Astrocyte (in vitro differentiated cells and primary cell): ENCODE results near the gene COL9A3. TPM values are rescaled to one million over a fixed set of nuclear protein-coding genes. Genes with fewer than 3 reads are reported as not detected.
A peak's percentile ranks its signal among the peaks of the same experiment; 100 is the strongest.

ENCODE experiments used
- DNase-seq: peaks from one replicate; pipeline ENCODE4 v3.0.0-alpha.2; 2010; ENCODE audit warnings: low read depth
- FAIRE-seq: peaks from 2 replicates; lab custom pipeline; 2011; peaks lifted over from hg19 to GRCh38; lab: Jason Lieb, UNC
- H2AFZ ChIP-seq: 2 replicates; pipeline ENCODE4 v1.6.0; 2012; ENCODE audit warnings: low read depth, low read length, inconsistent platforms
- H3K27ac ChIP-seq: 2 replicates; pipeline ENCODE4 v1.5.1; 2011; ENCODE audit warnings: low read depth, low read length, inconsistent platforms
- H3K27me3 ChIP-seq: 2 replicates; pipeline ENCODE4 v1.6.0; 2011; ENCODE audit warnings: low read length, inconsistent platforms; ENCODE audit not compliant: insufficient read depth
- H3K36me3 ChIP-seq: 2 replicates; pipeline ENCODE4 v1.5.1; 2011; ENCODE audit warnings: low read length, inconsistent platforms; ENCODE audit not compliant: insufficient read depth
- H3K4me1 ChIP-seq: 2 replicates; pipeline ENCODE4 v1.5.1; 2011; ENCODE audit warnings: low read length, inconsistent platforms; ENCODE audit not compliant: insufficient read depth
- H3K4me2 ChIP-seq: 2 replicates; pipeline ENCODE4 v1.6.0; 2012; ENCODE audit warnings: low read length, inconsistent platforms
- H3K4me3 ChIP-seq: 2 replicates; pipeline ENCODE4 v1.5.1; 2011; ENCODE audit warnings: low read depth, mild to moderate bottlenecking, low read length, inconsistent platforms; ENCODE audit not compliant: insufficient read depth
- H3K79me2 ChIP-seq: 2 replicates; pipeline ENCODE4 v1.6.0; 2012; ENCODE audit warnings: mild to moderate bottlenecking, low read length, inconsistent platforms; ENCODE audit not compliant: insufficient read depth
- H3K9ac ChIP-seq: 2 replicates; pipeline ENCODE4 v1.6.0; 2012; ENCODE audit warnings: mild to moderate bottlenecking, low read length, inconsistent platforms
- H3K9me3 ChIP-seq: 2 replicates; pipeline ENCODE4 v1.5.1; 2012; ENCODE audit warnings: low read depth, mild to moderate bottlenecking, low read length, inconsistent platforms; ENCODE audit not compliant: insufficient read depth
- H4K20me1 ChIP-seq: 2 replicates; pipeline ENCODE4 v1.6.0; 2012; ENCODE audit warnings: low read length, inconsistent platforms; ENCODE audit not compliant: insufficient read depth
- H3K27ac Mint-ChIP-seq: one replicate; pipeline ENCODE4 v1.8.0; 2021; ENCODE audit warnings: mild to moderate bottlenecking, mixed read lengths; ENCODE audit not compliant: unreplicated experiment
- H3K27me3 Mint-ChIP-seq: one replicate; pipeline ENCODE4 v1.8.0; 2021; ENCODE audit warnings: low read depth, mixed read lengths; ENCODE audit not compliant: unreplicated experiment
- H3K36me3 Mint-ChIP-seq: one replicate; pipeline ENCODE4 v1.8.0; 2021; ENCODE audit warnings: low read depth, mixed read lengths; ENCODE audit not compliant: unreplicated experiment
- H3K4me1 Mint-ChIP-seq: one replicate; pipeline ENCODE4 v1.8.0; 2021; ENCODE audit warnings: low read depth, mixed read lengths; ENCODE audit not compliant: unreplicated experiment
- H3K4me3 Mint-ChIP-seq: one replicate; pipeline ENCODE4 v1.8.0; 2021; ENCODE audit warnings: mild to moderate bottlenecking, moderate library complexity, mixed read lengths; ENCODE audit not compliant: unreplicated experiment
- H3K9me3 Mint-ChIP-seq: one replicate; pipeline ENCODE4 v1.8.0; 2021; ENCODE audit warnings: mild to moderate bottlenecking, mixed read lengths; ENCODE audit not compliant: unreplicated experiment
- EZH2 ChIP-seq: IDR thresholded peaks from 2 replicates; pipeline ENCODE4 v1.6.1; 2012; ENCODE audit warnings: mild to moderate bottlenecking, low read length, inconsistent platforms; ENCODE audit not compliant: insufficient read depth
- total RNA-seq: library from RNA; stranded (reverse); gene quantifications from 2 replicates; pipeline ENCODE4 v1.2.1, GENCODE V29; 2021
- TF ChIP-seq, protein P1 (sequence below): IDR thresholded peaks from 2 replicates; pipeline ENCODE4 v1.5.1; 2011; ENCODE audit warnings: low read depth, mild to moderate bottlenecking, inconsistent platforms, low read length, moderate library complexity; ENCODE audit not compliant: insufficient read depth

COL9A3 gene
- total RNA-seq, 1 donor from 2014 or later, result 43.0 TPM

DNA sequence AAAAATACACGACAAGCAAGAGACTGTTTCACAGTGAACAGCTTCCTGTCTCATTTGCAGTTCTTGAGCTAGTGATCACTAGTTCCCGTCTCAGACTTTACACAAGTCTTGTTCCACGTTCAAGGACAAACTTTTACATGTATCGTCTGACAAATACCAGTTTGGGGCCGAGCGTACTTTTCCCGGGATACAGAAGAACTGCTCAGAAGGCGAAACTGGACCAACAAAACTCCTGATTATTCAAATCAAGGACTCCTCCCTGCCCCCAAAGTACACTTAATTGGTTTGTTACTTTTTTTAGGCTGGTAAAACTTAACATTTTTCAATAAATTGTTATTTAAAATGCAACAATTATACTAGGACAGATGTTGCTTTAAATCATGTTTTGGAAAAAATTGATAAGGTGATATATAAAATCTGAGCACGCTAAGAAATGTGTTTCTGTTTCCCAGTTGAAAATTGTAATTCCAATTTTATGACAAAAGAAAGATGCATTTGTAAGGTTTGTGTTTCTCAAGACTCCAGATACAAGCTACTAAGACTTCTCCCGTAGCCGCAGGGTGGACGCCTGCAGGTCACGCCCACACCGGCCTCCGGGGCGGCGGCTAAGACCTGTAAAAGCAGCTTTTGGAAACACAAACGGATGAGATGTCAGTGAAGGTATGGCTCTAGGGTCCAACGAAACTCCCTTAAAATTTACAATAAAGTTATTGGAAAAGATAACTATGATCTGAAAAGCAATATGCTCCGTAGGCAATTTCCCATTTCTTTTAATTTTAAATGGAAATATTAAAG is 61.6 kb downstream of the COL9A3 start:
- H3K9me3 ChIP-seq, result no peaks in the 10 kb centered on the region
- peaks cover 7% of the 10 kb centered on the region for H3K4me1 ChIP-seq
- H3K4me3 Mint-ChIP-seq, result no peak overlapping the region
- H3K27me3 Mint-ChIP-seq, result no peaks in the 10 kb centered on the region
- FAIRE-seq, result no peak
- peaks cover 15% of the 10 kb centered on the region for H3K4me1 Mint-ChIP-seq
- no peak overlapping the region for H3K4me3 ChIP-seq
- no peak for TF ChIP-seq EZH2
- TF ChIP-seq, protein P1, sequence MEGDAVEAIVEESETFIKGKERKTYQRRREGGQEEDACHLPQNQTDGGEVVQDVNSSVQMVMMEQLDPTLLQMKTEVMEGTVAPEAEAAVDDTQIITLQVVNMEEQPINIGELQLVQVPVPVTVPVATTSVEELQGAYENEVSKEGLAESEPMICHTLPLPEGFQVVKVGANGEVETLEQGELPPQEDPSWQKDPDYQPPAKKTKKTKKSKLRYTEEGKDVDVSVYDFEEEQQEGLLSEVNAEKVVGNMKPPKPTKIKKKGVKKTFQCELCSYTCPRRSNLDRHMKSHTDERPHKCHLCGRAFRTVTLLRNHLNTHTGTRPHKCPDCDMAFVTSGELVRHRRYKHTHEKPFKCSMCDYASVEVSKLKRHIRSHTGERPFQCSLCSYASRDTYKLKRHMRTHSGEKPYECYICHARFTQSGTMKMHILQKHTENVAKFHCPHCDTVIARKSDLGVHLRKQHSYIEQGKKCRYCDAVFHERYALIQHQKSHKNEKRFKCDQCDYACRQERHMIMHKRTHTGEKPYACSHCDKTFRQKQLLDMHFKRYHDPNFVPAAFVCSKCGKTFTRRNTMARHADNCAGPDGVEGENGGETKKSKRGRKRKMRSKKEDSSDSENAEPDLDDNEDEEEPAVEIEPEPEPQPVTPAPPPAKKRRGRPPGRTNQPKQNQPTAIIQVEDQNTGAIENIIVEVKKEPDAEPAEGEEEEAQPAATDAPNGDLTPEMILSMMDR, result no peak
- H3K9me3 Mint-ChIP-seq, result peaks cover 1% of the 10 kb centered on the region
- H3K27ac ChIP-seq, result no peak overlapping the region
- no peak overlapping the region for H2AFZ ChIP-seq
- no peaks in the 10 kb centered on the region for H4K20me1 ChIP-seq
- no peaks in the 10 kb centered on the region for H3K36me3 ChIP-seq
- H3K27ac Mint-ChIP-seq, result peak overlapping the region; percentile 62
- H3K4me2 ChIP-seq, result no peak overlapping the region
- no peak overlapping the region for H3K9ac ChIP-seq
- no peaks in the 10 kb centered on the region for H3K27me3 ChIP-seq
- no peaks in the 10 kb centered on the region for H3K79me2 ChIP-seq
- peaks cover 4% of the 10 kb centered on the region for H3K36me3 Mint-ChIP-seq
- DNase-seq, result no peak

DNA sequence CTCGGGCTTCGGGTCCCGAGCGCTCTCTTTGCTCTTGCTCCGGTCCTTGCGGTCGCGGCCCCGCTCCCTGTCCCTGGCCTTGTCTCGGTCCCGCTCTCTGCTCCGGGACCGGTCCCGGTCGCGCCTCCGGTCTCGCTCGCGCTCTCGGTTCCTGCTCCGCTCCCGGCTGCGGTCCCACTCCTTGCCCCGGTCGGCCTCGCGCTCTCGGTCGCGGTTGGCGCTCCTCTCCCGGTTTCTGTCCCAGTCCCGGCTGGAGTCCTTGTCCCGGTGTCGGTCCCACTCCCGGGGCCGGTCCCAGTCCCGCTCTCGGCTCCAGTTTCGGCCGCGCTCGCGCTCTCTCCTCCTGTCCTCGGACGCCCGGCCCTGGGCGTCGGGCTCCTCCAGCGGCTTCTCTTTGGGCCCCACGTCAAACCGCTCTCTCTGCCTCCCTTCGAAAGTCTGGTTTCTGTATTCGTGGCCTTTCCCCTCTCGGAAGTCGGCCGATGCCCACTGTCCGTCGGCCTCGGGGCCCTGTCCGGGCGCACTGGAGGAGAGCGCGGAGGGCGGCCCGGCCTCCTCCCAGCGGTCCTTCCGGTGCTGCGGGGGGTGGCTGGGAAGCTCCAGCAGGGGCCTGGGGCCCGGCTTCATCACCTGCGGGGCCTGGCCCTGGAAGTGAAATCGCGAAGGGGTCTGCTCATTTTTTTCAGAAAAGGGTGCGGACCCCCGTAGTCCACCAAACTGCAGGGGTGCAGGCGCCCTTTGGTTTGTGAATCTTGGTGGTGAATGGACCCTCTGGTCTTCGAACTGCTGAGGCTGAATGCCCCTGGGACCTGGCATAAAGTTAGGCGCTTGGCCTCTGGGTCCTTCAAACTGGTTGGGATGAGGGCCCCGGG is 62.7 kb downstream of the COL9A3 start:
- Mint-ChIP-seq H3K9me3 (no peaks in the 10 kb centered on the region), H3K27ac (no peak overlapping the region), H3K27me3 (no peaks in the 10 kb centered on the region), H3K36me3 (peaks cover 4% of the 10 kb centered on the region), H3K4me3 (no peak overlapping the region), H3K4me1 (peaks cover 8% of the 10 kb centered on the region)
- Histone ChIP-seq H3K36me3 (no peaks in the 10 kb centered on the region), H3K4me2 (no peak overlapping the region), H3K4me1 (peaks cover 7% of the 10 kb centered on the region), H3K27me3 (no peaks in the 10 kb centered on the region), H3K9ac (no peak overlapping the region), H3K9me3 (no peaks in the 10 kb centered on the region), H4K20me1 (no peaks in the 10 kb centered on the region), H3K27ac (no peak overlapping the region), H3K4me3 (no peak overlapping the region), H3K79me2 (no peaks in the 10 kb centered on the region), H2AFZ (no peak overlapping the region)
- FAIRE-seq, result no peak
- no peak for DNase-seq
- TF ChIP-seq, protein P1, result no peak
- no peak for TF ChIP-seq EZH2
